Gastroesophageal sphincter (tissue), 4 donors: ENCODE data around the gene SKIC8. TPM values are rescaled to one million over a fixed set of nuclear protein-coding genes. Genes with fewer than 3 reads are reported as not detected.

Experiments used
- ATAC-seq: fragments of 150-250 bp; one replicate; pipeline ENCODE4 v1.9.1; 2016; ENCODE audit warnings: mild to moderate bottlenecking, moderate library complexity
- H3K27ac ChIP-seq, 4 donors: fragments of 200-600 bp; sonication (generic) in 3 of 4; 1 replicate in 3 of 4; 2 replicates in 1 of 4; pipeline ENCODE4 v1.5.1; 2016 to 2019
- H3K27me3 ChIP-seq: fragments of 200-600 bp; sonication (generic); one replicate; pipeline ENCODE4 v1.5.1; 2019
- H3K36me3 ChIP-seq, 2 donors: fragments of 200-600 bp; sonication (generic); one replicate each; pipeline ENCODE4 v1.5.1; 2019; ENCODE audit warnings: control low read depth in 1 of 2
- H3K4me1 ChIP-seq, 3 donors: fragments of 200-600 bp; sonication (generic); 1 replicate in 2 of 3; 2 replicates in 1 of 3; pipeline ENCODE4 v1.5.1; 2016 to 2019; ENCODE audit warnings: control low read depth in 2 of 3
- H3K4me3 ChIP-seq, 2 donors: fragments of 200-600 bp; sonication (generic); one replicate each; pipeline ENCODE4 v1.5.1; 2019; ENCODE audit warnings: mild to moderate bottlenecking in 1 of 2, moderate library complexity in 1 of 2
- H3K9me3 ChIP-seq, 3 donors: fragments of 200-600 bp; sonication (generic); one replicate each; pipeline ENCODE4 v1.5.1; 2017 to 2019; ENCODE audit warnings: control low read depth in 2 of 3
- CTCF ChIP-seq, 4 experiments: fragments of 200-600 bp in 2 of 4; fragments of 450-650 bp in 2 of 4; sonication (generic) in 1 of 4; IDR thresholded peaks; one replicate each; pipeline ENCODE4 v1.5.1; 2017 to 2019; ENCODE audit warnings: antibody characterized with exemption in 4 of 4, mild to moderate bottlenecking in 2 of 4, moderate library complexity in 2 of 4
- EP300 ChIP-seq: sonication (generic); formaldehyde crosslinking; IDR thresholded peaks from one replicate; pipeline ENCODE4 v1.6.1; 2017; ENCODE audit warnings: antibody characterized with exemption, mild to moderate bottlenecking
- POLR2A ChIP-seq, 2 donors: fragments of 450-650 bp; IDR thresholded peaks; one replicate each; pipeline ENCODE4 v1.6.1; 2017; ENCODE audit warnings: antibody characterized with exemption in 2 of 2, mild to moderate bottlenecking in 2 of 2, moderate library complexity in 1 of 2
- POLR2AphosphoS5 ChIP-seq: sonication (generic); formaldehyde crosslinking; IDR thresholded peaks from one replicate; pipeline ENCODE4 v1.6.1; 2017; ENCODE audit warnings: antibody characterized with exemption
- WGBS, 2 donors: methylation state at CpG; one replicate each; pipeline ENCODE4 v1.1.5; 2018; ENCODE audit warnings: low coverage in 1 of 2; 5-methylcytosine and 5-hydroxymethylcytosine counted together
- total RNA-seq, 4 donors: library from RNA; depleted of rRNA; stranded (reverse); fragments of >200 nt; gene quantifications; one replicate each; pipeline ENCODE4 v1.1.0, GENCODE V29; 2016

SKIC8 gene
- total RNA-seq, 4 donors from 2014 or later = 31.1 to 59.0 (median 44.4) TPM

DNA sequence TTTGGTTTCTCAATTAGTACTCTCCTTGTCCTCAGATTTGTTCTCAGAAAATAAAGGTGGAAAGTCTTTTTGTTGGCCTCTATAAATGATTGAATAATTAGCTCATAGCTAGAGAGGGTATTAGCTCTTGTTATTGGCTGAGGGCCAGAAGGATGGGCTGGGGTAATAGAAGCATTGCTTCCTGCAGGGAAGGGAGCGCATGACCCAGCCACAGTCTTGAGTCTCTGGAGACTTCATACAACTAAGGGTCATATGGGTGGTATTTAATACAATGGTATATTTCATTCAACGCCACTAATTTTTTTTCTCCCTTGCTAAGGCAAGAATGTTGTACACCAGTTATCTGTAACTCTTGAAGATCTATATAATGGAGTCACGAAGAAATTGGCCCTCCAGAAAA lies 26.6 kb downstream of the SKIC8 start:
- Histone ChIP-seq H3K4me1 (peaks cover 0 to 12% (median 0%) of the 10 kb centered on the region in 3 donors), H3K4me3 (no peak overlapping the region), H3K36me3 (peaks cover 0 to 59% of the 10 kb centered on the region in 2 donors), H3K27me3 (no peaks in the 10 kb centered on the region), H3K27ac (no peak overlapping the region), H3K9me3 (no peaks in the 10 kb centered on the region)
- WGBS, 2 donors = 89% methylated on average over 3 of the region's 3 CpGs
- ATAC-seq = no peak
- no peak for TF ChIP-seq POLR2AphosphoS5

GRCh38 chr15:78272316-78272715 lies 27.1 kb downstream of the SKIC8 start:
- ATAC-seq = no peak
- TF ChIP-seq CTCF (IDR thresholded peaks at IDR 0.05) = no peak
- TF ChIP-seq EP300 = no peak
- no peak for TF ChIP-seq POLR2A (IDR thresholded peaks at IDR 0.05)
- TF ChIP-seq POLR2AphosphoS5 = no peak
- 53 to 78% methylated on average over 1 to 2 of the region's 2 CpGs for WGBS, 2 donors
- Histone ChIP-seq H3K4me3 (no peak overlapping the region), H3K36me3 (peaks cover 0 to 54% of the 10 kb centered on the region in 2 donors), H3K9me3 (no peaks in the 10 kb centered on the region), H3K27me3 (no peaks in the 10 kb centered on the region), H3K27ac (no peak overlapping the region), H3K4me1 (peaks cover 0 to 17% (median 0%) of the 10 kb centered on the region in 3 donors)

- Histone ChIP-seq H3K4me3 (no peak overlapping the region), H3K9me3 (no peaks in the 10 kb centered on the region), H3K27me3 (no peaks in the 10 kb centered on the region), H3K4me1 (peaks cover 2 to 48% (median 11%) of the 10 kb centered on the region in 3 donors), H3K27ac (peak overlapping the region in 3 of 4 donors; percentile 72 to 89 (median 80)), H3K36me3 (peaks cover 0 to 12% of the 10 kb centered on the region in 2 donors)
- ATAC-seq = no peak
- WGBS, 2 donors = 45 to 66% methylated on average over 2 of the region's 2 CpGs
- TF ChIP-seq POLR2A (IDR thresholded peaks at IDR 0.05) (no peak), POLR2AphosphoS5 (no peak), CTCF (IDR thresholded peaks at IDR 0.05) (no peak), EP300 (no peak)
Observed at GRCh38 chr15:78266806-78267205, 32.6 kb downstream of the SKIC8 start.

DNA sequence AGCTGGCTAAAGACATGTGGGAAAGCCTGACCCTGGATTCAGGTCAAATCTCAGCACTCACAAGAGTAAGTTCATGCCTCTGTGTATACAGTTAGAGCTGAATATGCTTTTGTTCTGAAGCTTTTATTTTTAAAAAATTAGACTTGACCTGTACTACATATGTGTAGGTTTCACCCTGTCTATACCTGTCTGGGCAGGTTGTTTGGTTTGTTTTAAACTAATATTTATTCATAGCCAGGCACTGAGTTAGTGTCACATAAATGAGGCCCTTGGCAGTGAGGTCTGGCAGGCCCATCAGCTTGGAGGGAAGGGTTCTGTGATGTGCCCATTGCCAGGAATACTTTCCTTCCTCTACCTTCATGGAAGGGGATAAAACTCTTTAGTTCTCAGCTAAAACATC lies 33.2 kb downstream of the SKIC8 start:
- no peak for ATAC-seq
- peaks cover 0 to 8% of the 10 kb centered on the region in 2 donors for H3K36me3 ChIP-seq
- H3K4me1 ChIP-seq = peaks cover 2 to 48% (median 11%) of the 10 kb centered on the region in 3 donors
- no peaks in the 10 kb centered on the region for H3K27me3 ChIP-seq
- peak overlapping the region; percentile 26 to 89 (median 76) for H3K27ac ChIP-seq
- peak overlapping the region in 1 of 2 donors; percentile 75 for H3K4me3 ChIP-seq
- no peaks in the 10 kb centered on the region for H3K9me3 ChIP-seq
- TF ChIP-seq POLR2A (IDR thresholded peaks at IDR 0.05) (no peak), POLR2AphosphoS5 (no peak), CTCF (IDR thresholded peaks at IDR 0.05) (no peak), EP300 (no peak)

DNA sequence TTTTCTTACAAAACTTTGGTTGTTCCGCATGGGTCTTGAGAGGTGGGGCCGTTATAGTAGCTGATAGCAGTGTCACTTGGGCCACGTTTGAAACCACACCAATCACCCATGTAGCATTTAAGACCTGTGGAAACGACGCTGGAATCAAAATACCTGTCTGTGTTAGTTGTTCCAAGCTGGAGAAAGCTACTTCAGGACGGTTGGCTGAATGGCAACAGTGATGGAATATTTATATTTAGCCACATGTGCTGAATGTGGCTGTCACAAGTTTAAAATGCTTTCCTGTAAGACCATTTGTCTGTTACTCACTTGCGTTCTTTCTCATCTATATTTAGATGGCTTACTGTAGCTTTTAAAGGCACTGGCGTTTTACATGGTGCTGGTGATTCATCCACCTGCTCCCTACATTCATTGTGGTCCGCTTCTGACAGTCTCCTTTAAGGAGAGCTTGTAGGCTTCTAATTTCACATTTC lies 33.6 kb downstream of the SKIC8 start:
- Histone ChIP-seq H3K4me1 (peaks cover 2 to 48% (median 11%) of the 10 kb centered on the region in 3 donors), H3K4me3 (peak overlapping the region in 1 of 2 donors; percentile 75), H3K36me3 (peaks cover 0 to 4% of the 10 kb centered on the region in 2 donors), H3K9me3 (no peaks in the 10 kb centered on the region), H3K27me3 (no peaks in the 10 kb centered on the region), H3K27ac (peak overlapping the region; percentile 31 to 89 (median 76))
- peak; percentile 77 for ATAC-seq
- 35 to 40% methylated on average over 6 of the region's 9 CpGs for WGBS, 2 donors
- TF ChIP-seq CTCF (IDR thresholded peaks at IDR 0.05) = no peak
- TF ChIP-seq EP300 = no peak
- TF ChIP-seq POLR2AphosphoS5 = peak; percentile 94
- no peak for TF ChIP-seq POLR2A (IDR thresholded peaks at IDR 0.05)
